GM13976 (cell line): Measurements from ENCODE around the gene LRRC56.
A peak's percentile ranks its signal among the peaks of the same experiment; 100 is the strongest.

Experiments
- DNase-seq: peaks from one replicate; pipeline ENCODE4 v3.0.0; 2012; ENCODE audit warnings: low spot score
- in situ Hi-C: fragments of 300-500 bp; cut with MboI; formaldehyde crosslinking; loops from one replicate; pipeline ENCODE4 v1.12.0; 2022; ENCODE audit warnings: low sequenced_read_pairs, mixed read lengths, inconsistent platforms; ENCODE audit not compliant: unreplicated experiment
- TF ChIP-seq, protein P1 (sequence below): IDR thresholded peaks from 2 replicates; pipeline ENCODE4 v1.5.1; 2012; ENCODE audit warnings: borderline replicate concordance, mild to moderate bottlenecking; ENCODE audit not compliant: insufficient read depth; ENCODE audit errors: extremely low read depth, missing control alignments, control extremely low read depth

The LRRC56 gene

DNA sequence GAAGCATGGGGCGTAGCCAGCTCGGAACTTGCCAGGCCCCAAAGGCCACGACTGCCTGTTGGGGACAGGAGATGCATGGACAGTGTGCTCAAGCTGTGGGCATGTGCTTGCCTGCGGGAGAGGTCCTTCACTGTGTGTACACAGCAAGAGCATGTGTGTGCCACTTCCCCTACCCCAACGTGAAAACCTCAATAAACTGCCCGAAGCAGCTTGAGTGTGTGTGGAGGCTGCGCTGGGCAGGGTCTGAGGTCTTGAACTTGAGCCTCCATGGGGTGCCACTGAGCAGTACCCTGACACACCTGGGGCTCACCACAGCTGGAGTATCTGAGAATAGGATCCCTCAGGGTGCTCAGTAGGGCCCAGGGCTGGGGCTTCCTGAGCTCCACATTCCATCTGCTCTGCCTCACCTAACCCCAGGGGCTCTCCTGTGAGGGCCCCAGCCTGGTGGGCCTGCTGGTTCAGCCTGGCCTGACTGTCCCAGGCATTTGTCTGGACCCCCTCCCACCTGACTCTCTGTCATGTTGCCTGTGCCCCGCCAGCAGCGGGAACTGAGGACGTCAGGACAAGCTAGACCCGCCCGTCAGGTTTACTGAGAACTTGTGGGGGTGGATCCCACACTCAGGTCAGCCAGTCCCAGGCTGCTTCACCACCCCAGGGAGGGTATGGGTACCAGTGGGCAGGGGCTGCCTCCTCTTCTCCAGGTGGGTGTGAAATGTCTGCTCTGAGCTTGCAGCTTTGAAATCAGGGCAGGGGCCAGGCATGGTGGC, 26.7 kb downstream of the LRRC56 start:
- in situ Hi-C loops = no loop called here
- TF ChIP-seq, protein P1, sequence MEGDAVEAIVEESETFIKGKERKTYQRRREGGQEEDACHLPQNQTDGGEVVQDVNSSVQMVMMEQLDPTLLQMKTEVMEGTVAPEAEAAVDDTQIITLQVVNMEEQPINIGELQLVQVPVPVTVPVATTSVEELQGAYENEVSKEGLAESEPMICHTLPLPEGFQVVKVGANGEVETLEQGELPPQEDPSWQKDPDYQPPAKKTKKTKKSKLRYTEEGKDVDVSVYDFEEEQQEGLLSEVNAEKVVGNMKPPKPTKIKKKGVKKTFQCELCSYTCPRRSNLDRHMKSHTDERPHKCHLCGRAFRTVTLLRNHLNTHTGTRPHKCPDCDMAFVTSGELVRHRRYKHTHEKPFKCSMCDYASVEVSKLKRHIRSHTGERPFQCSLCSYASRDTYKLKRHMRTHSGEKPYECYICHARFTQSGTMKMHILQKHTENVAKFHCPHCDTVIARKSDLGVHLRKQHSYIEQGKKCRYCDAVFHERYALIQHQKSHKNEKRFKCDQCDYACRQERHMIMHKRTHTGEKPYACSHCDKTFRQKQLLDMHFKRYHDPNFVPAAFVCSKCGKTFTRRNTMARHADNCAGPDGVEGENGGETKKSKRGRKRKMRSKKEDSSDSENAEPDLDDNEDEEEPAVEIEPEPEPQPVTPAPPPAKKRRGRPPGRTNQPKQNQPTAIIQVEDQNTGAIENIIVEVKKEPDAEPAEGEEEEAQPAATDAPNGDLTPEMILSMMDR = no peak
- no peak for DNase-seq

DNA sequence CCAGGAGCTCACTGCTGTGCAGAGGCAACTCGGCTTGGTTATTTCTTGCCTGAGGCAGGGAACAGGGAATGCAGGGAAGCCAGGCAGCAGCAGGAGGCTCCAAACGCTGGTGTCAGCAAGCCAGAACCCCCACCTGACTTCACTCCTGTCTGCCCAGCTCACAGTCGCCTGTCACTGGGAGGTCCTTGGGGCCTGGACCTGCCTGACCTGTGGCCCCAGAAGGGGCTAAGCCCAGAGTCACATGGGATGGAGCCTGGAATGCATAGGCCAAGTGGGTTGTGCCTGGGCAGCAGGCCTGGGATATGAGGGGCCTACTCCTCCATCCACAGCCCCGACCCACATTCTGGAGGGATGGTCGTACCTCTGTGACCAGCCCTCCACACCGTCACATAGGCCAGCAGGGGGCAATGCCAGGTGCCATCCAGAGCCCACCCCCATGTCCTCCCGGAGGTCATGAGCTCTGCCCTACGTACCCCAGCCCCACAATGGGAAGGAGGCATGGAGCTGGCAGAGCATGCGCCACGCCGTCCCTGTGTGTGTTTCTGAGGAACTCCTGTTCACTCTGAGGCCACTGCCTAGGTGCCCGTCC, 28.7 kb downstream of the LRRC56 start:
- in situ Hi-C loops = no loop called here
- TF ChIP-seq, protein P1 = no peak
- DNase-seq = no peak

DNA sequence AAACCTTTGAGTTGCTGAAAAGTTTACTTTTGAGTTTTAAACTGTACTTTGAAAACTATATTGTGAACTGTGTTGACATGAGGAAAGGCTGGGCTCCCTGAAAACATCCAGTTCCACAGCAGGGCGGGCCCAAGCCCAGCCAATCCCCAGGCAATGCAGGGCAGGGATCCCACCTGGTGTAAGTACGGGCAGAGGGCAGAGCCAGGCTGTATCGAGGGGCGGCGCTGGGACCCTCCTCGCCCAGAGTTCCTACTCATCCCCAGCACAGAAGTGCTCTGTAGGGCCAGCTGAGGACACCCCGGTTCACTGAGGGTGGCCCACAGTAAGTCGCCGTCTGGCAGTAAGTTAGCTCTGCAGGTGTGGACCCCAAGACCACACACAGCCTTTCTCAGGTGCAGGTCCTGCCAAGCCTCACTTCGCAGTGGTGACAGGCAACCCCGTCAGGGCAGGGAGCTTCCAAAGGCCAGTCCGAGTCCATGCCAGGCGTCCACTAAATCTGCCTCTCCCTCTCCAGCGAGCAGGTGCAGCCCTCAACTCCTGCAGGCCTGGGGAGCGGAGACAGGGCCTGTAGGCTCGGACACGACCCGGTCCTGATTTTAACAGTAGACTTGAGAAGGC, 29.8 kb downstream of the LRRC56 start:
- DNase-seq = no peak
- in situ Hi-C loops = no loop called here
- TF ChIP-seq, protein P1 = no peak

DNA sequence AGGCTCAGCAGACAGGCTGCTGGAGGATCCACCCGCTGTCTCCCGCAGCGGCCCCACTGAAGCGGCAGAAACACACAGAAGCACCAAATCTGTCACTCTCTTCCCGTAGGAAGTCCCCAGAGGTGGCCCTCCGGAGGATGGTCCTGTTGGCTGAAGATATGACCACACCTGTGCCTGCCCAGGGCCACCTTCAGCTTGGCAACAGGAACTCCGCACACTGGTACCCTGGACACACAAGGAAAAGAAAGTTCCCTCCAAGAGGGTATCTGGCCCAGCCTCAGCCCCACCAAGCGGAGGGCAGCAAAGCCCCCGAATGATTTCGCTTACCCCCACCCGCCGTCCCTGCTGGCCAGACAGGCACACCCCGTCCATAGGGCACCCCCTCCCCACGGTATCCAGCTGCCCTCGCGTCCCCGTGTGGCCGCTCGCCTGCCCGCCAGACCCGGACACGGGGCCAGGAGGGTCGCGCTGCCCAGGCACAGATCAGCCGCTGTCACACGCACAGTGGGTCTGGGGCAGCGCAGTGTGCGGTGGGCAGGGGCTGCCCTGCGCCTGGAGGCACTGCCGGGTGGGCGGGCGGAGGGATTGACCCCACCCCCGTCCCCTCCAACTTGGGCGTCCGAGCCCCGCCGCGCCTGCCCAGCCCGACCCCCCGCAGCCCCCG, 30.4 kb downstream of the LRRC56 start:
- TF ChIP-seq, protein P1 = no peak
- in situ Hi-C loops = no loop called here
- DNase-seq = no peak

DNA sequence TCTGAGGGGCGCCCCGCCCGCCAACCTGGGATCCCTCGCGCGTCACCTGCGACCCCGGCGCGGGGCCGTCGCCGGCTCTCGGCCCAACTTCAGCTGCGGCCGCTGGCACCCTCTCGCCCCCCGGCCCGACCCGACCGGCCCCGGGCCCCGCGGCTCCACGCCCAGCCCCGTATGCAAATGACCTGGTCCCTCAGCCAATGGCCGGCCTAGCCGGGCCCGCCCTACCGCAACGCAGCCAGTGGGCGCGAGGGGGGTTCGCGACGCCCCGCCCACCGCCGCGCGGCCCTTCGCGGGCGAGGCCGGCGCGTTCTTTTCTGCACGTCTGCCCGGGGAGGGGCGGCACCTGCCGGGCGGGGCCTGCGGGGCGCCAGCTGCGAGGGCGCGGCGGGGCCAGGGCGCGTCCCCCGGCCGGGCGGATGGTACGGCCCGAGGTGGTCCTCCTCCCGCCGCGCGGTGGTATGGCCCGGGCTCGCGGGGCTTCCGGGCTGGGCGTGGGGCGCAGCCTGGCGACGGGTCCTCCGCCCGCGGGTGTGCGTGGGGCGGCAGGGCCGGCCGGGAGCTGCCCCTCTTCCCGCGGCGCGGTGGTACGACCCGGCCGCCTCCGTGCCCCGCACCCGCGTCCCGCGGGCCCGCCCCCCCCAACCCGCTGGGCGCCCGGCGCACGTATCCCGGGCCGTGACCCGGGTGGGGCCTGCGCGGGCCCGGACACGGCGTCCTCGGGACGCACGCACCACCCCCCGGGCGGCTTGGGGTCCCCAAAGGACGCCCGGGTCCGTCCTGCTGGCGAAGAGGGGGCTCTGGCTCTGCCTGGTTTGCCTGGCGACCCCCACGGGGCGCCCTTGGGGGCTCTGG, 31.2 kb downstream of the LRRC56 start:
- DNase-seq = peak; percentile 98
- TF ChIP-seq, protein P1 = no peak
- in situ Hi-C loops = no loop called here
